HG03558 (cell line): Measurements from ENCODE around the gene KLRF1.
"Not testable (repeated sequence)": the region's sequence is repeated elsewhere in the genome, so short reads cannot be mapped to it uniquely, and the experiment has no call there.

Experiments
- ATAC-seq: cut with Tn5 transposase; IDR thresholded peaks from one replicate; pipeline ENCODE4 v1.9.1; 2021; ENCODE audit warnings: moderate number of reproducible peaks; ENCODE audit not compliant: unreplicated experiment; ENCODE audit errors: extremely low read depth

The KLRF1 gene

GRCh38 chr12:9868311-9868801 lies 41.1 kb downstream of the KLRF1 start:
- no peak for ATAC-seq

- no peak for ATAC-seq
Measured at GRCh38 chr12:9868951-9869306, 41.6 kb downstream of the KLRF1 start.

- peak; percentile 38 for ATAC-seq
Measured at GRCh38 chr12:9869307-9870161, 42.3 kb downstream of the KLRF1 start, which contains the start of gene CLEC2B. Gene CLEC2B (minus strand): TSS chr12:9869354.

GRCh38 chr12:9870286-9870866 lies 43.1 kb downstream of the KLRF1 start:
- ATAC-seq, result no peak

GRCh38 chr12:9872162-9872561 lies 44.9 kb downstream of the KLRF1 start:
- ATAC-seq, result no peak

GRCh38 chr12:9872742-9873141 lies 45.5 kb downstream of the KLRF1 start:
- ATAC-seq, result no peak

- ATAC-seq, result not testable (repeated sequence)
Measured at GRCh38 chr12:9876120-9876519, 48.8 kb downstream of the KLRF1 start.

GRCh38 chr12:9880532-9881078 lies 53.3 kb downstream of the KLRF1 start:
- ATAC-seq, result no peak

- no peak for ATAC-seq
Measured at GRCh38 chr12:9881246-9881645, 54.0 kb downstream of the KLRF1 start, which contains the start of gene KLRF2. Gene KLRF2 (plus strand): TSS chr12:9881489. CDS start chr12:9881596, 107 bp downstream.

GRCh38 chr12:9881988-9882387 lies 54.7 kb downstream of the KLRF1 start:
- ATAC-seq, result no peak

- ATAC-seq, result no peak
Measured at GRCh38 chr12:9883175-9883574, 55.9 kb downstream of the KLRF1 start.

- no peak for ATAC-seq
Measured at GRCh38 chr12:9888665-9889273, 61.5 kb downstream of the KLRF1 start.
